Panc1 (cell line): ENCODE results near the gene IGSF22. TPM values are rescaled to one million over a fixed set of nuclear protein-coding genes. Genes with fewer than 3 reads are reported as not detected.

Experiments
- ATAC-seq: fragments of 200-7000 bp; cut with Tn5 transposase; 2 replicates; pipeline ENCODE4 v1.9.1; 2020; ENCODE audit warnings: mild to moderate bottlenecking, moderate library complexity
- BruUV-seq: library from RNA; stranded (reverse); fragments of 400-500 nt; replicated peaks from 2 replicates; lab custom pipeline; 2021; lab: Mats Ljungman, UMichigan
- CTCF ChIA-PET: fragments of 300-600 bp; sonication (Branson Sonifier 250); formaldehyde crosslinking; loops from one replicate; lab custom pipeline; 2022; ENCODE audit warnings: antibody characterized with exemption; lab: Charles Lee
- POLR2A ChIA-PET: fragments of 300-600 bp; sonication (Branson Sonifier 250); formaldehyde crosslinking; loops from one replicate; lab custom pipeline; 2022; ENCODE audit warnings: antibody characterized with exemption; lab: Charles Lee
- DNase-seq: peaks from one replicate; pipeline ENCODE4 v3.0.0-alpha.2; 2010; ENCODE audit warnings: low read depth, low spot score
- H3K27ac ChIP-seq: 2 replicates; pipeline ENCODE4 v1.5.1; 2011; ENCODE audit warnings: mild to moderate bottlenecking, low read length, inconsistent platforms
- H3K27me3 ChIP-seq: fragments of 200-500 bp; sonication (Bioruptor generic); 2 replicates; pipeline ENCODE4 v1.6.0; 2014; ENCODE audit warnings: low read length, inconsistent platforms; ENCODE audit not compliant: control insufficient read depth, insufficient read depth
- H3K36me3 ChIP-seq: fragments of 200-500 bp; sonication (Bioruptor generic); 2 replicates; pipeline ENCODE4 v1.5.1; 2014; ENCODE audit warnings: inconsistent platforms, mild to moderate bottlenecking, low read length, moderate library complexity; ENCODE audit not compliant: control insufficient read depth, insufficient read depth
- H3K4me1 ChIP-seq: 2 replicates; pipeline ENCODE4 v1.5.1; 2011; ENCODE audit warnings: inconsistent platforms, mild to moderate bottlenecking, low read length, moderate library complexity; ENCODE audit not compliant: control insufficient read depth, insufficient read depth
- H3K4me3 ChIP-seq, 2 experiments: 2 replicates each; pipeline ENCODE4 v1.5.1; 2011 to 2012; ENCODE audit warnings: low read depth in 2 of 2, low read length in 2 of 2, mild to moderate bottlenecking in 2 of 2, inconsistent platforms in 1 of 2, moderate library complexity in 1 of 2
- H3K9me3 ChIP-seq: fragments of 200-500 bp; sonication (Bioruptor generic); 2 replicates; pipeline ENCODE4 v1.5.1; 2014; ENCODE audit warnings: low read depth, mild to moderate bottlenecking, inconsistent platforms, low read length, moderate library complexity; ENCODE audit not compliant: control insufficient read depth, insufficient read depth
- POLR2AphosphoS5 ChIP-seq: IDR thresholded peaks from 2 replicates; pipeline ENCODE4 v1.6.1; 2012; ENCODE audit warnings: mild to moderate bottlenecking, low read depth, low read length, moderate library complexity
- SIN3A ChIP-seq: IDR thresholded peaks from 2 replicates; pipeline ENCODE4 v1.6.1; 2012; ENCODE audit warnings: low read depth, mild to moderate bottlenecking, low read length, moderate library complexity, borderline replicate concordance; ENCODE audit not compliant: insufficient read depth
- TCF7L2 ChIP-seq: IDR thresholded peaks from 2 replicates; pipeline ENCODE4 v1.6.1; 2011; ENCODE audit warnings: mild to moderate bottlenecking, low read depth, low read length, inconsistent platforms
- in situ Hi-C: cut with HindIII; loops from 2 replicates; pipeline ENCODE4 v1.10.0; 2016; ENCODE audit warnings: low sequenced_read_pairs, low pct_unique_long_range_greater_than_20kb
- intact Hi-C: fragments of 100-400 bp; cut with micrococcal nuclease; formaldehyde crosslinking; loops from one replicate; pipeline ENCODE4 v1.10.0; 2022; ENCODE audit not compliant: unreplicated experiment
- total RNA-seq: library from RNA; stranded (reverse); gene quantifications from one replicate; pipeline ENCODE4 v1.2.1, GENCODE V29; 2021; ENCODE audit not compliant: unreplicated experiment
- TF ChIP-seq, protein P1 (sequence below), 2 experiments: IDR thresholded peaks; 2 replicates each; pipeline ENCODE4 v1.6.1; 2011 to 2012; ENCODE audit warnings: low read depth in 2 of 2, control low read depth in 1 of 2, low read length in 1 of 2, mild to moderate bottlenecking in 1 of 2, moderate library complexity in 1 of 2; ENCODE audit not compliant: insufficient read depth in 1 of 2
- TF ChIP-seq, protein P2 (sequence below): fragments of 450-650 bp; IDR thresholded peaks from 2 replicates; pipeline ENCODE4 v1.5.1; 2017; ENCODE audit warnings: mild to moderate bottlenecking

IGSF22 gene
- total RNA-seq, 1 experiment from 2014 or later: not detected

DNA sequence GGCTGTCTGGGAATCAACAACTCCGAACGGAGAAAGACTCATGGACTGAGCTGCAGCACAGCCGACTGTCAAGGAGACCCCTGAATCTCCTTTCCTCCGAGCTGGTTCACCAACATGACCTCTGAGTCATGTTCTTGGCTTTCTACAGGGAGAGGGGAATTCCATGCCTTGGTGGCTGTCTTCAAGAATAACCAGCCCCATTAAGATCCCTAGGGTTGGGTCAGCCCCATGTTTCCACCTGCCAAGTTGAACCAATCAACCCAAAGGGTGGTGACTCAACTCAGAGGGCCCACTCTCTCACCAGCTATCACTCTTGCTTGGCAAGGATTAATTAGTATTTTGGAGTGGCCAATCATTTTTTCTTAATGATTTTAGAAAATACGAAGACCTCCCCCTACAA, 28.3 kb upstream of the IGSF22 start:
- peaks cover 4% of the 10 kb centered on the region; the same call in 1 of the 2 replicates for H3K27me3 ChIP-seq
- DNase-seq (no peak), ATAC-seq (no peak)
- in situ Hi-C loops: no loop called here
- H3K9me3 ChIP-seq: no peaks in the 10 kb centered on the region
- no peaks in the 10 kb centered on the region for H3K36me3 ChIP-seq
- peaks cover 3% of the 10 kb centered on the region; the same call in 1 of the 2 replicates for H3K4me1 ChIP-seq
- TF ChIP-seq, protein P1, sequence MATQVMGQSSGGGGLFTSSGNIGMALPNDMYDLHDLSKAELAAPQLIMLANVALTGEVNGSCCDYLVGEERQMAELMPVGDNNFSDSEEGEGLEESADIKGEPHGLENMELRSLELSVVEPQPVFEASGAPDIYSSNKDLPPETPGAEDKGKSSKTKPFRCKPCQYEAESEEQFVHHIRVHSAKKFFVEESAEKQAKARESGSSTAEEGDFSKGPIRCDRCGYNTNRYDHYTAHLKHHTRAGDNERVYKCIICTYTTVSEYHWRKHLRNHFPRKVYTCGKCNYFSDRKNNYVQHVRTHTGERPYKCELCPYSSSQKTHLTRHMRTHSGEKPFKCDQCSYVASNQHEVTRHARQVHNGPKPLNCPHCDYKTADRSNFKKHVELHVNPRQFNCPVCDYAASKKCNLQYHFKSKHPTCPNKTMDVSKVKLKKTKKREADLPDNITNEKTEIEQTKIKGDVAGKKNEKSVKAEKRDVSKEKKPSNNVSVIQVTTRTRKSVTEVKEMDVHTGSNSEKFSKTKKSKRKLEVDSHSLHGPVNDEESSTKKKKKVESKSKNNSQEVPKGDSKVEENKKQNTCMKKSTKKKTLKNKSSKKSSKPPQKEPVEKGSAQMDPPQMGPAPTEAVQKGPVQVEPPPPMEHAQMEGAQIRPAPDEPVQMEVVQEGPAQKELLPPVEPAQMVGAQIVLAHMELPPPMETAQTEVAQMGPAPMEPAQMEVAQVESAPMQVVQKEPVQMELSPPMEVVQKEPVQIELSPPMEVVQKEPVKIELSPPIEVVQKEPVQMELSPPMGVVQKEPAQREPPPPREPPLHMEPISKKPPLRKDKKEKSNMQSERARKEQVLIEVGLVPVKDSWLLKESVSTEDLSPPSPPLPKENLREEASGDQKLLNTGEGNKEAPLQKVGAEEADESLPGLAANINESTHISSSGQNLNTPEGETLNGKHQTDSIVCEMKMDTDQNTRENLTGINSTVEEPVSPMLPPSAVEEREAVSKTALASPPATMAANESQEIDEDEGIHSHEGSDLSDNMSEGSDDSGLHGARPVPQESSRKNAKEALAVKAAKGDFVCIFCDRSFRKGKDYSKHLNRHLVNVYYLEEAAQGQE (IDR thresholded peaks at IDR 0.05; ENCODE audit: insufficient read depth in 1 of 2, low read depth in 2 of 2, low read length in 1 of 2): no peak
- TF ChIP-seq POLR2AphosphoS5 (no peak), TCF7L2 (no peak), SIN3A (no peak)
- TF ChIP-seq, protein P2, sequence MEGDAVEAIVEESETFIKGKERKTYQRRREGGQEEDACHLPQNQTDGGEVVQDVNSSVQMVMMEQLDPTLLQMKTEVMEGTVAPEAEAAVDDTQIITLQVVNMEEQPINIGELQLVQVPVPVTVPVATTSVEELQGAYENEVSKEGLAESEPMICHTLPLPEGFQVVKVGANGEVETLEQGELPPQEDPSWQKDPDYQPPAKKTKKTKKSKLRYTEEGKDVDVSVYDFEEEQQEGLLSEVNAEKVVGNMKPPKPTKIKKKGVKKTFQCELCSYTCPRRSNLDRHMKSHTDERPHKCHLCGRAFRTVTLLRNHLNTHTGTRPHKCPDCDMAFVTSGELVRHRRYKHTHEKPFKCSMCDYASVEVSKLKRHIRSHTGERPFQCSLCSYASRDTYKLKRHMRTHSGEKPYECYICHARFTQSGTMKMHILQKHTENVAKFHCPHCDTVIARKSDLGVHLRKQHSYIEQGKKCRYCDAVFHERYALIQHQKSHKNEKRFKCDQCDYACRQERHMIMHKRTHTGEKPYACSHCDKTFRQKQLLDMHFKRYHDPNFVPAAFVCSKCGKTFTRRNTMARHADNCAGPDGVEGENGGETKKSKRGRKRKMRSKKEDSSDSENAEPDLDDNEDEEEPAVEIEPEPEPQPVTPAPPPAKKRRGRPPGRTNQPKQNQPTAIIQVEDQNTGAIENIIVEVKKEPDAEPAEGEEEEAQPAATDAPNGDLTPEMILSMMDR: no peak
- ChIA-PET CTCF (no interaction called here), POLR2A (no interaction called here)
- H3K4me3 ChIP-seq: no peak overlapping the region
- intact Hi-C loops: no loop called here
- BruUV-seq: no TSS peak
- no peak overlapping the region for H3K27ac ChIP-seq

DNA sequence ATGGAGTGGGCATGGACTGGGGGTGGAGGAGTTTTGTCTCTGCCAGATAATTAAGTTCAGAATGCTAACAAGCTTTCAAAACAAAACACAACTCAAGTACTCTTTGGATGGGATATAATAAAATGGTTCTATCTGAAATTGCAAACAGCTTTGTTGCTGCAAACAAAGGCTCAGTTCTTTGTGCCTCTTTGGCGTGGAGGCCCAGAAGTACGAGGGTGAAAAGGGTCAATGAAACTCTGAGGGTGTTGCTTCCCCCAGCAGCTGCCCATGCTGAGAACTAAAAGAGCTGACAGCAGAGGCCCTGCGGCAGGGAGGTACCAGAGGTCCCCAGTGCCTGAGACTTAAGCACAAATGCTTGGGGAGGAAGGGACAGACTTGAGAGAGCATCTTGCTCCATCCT, 26.5 kb upstream of the IGSF22 start:
- ChIA-PET CTCF (no interaction called here), POLR2A (no interaction called here)
- DNase-seq (no peak), ATAC-seq (no peak)
- H3K4me1 ChIP-seq: peaks cover 3% of the 10 kb centered on the region; the same call in 1 of the 2 replicates
- intact Hi-C loops: no loop called here
- no peaks in the 10 kb centered on the region for H3K36me3 ChIP-seq
- H3K4me3 ChIP-seq: no peak overlapping the region
- no TSS peak for BruUV-seq
- in situ Hi-C loops: no loop called here
- H3K27me3 ChIP-seq: 0 out of 2 replicates have a peak, but pooled peaks cover 4% of the 10 kb centered on the region
- H3K27ac ChIP-seq: no peak overlapping the region
- H3K9me3 ChIP-seq: no peaks in the 10 kb centered on the region
- TF ChIP-seq POLR2AphosphoS5 (no peak), TCF7L2 (no peak), SIN3A (no peak)
- TF ChIP-seq, protein P1 (IDR thresholded peaks at IDR 0.05; ENCODE audit: insufficient read depth in 1 of 2, low read depth in 2 of 2, low read length in 1 of 2): no peak
- TF ChIP-seq, protein P2: no peak
